HepG2 (cell line): Measurements from ENCODE around the gene KIAA1217. TPM values are rescaled to one million over a fixed set of nuclear protein-coding genes. Genes with fewer than 3 reads are reported as not detected.

ENCODE experiments used
- MAX ChIP-seq: IDR thresholded peaks from 2 replicates; pipeline ENCODE4 v1.6.1; 2012; ENCODE audit warnings: inconsistent platforms
- NR2F6 ChIP-seq, 2 experiments: IDR thresholded peaks; 2 replicates each; pipeline ENCODE4 v1.6.1; 2016; ENCODE audit warnings: antibody characterized with exemption in 1 of 2, mild to moderate bottlenecking in 1 of 2
- POLR2A ChIP-seq, 2 experiments: IDR thresholded peaks; 2 replicates each; pipeline ENCODE4 v1.6.1; 2011; ENCODE audit warnings: low read depth in 2 of 2, low read length in 2 of 2, mild to moderate bottlenecking in 1 of 2, moderate library complexity in 1 of 2; ENCODE audit not compliant: insufficient read depth in 1 of 2
- SOX5 ChIP-seq: IDR thresholded peaks from 2 replicates; pipeline ENCODE4 v1.6.1; 2016; ENCODE audit warnings: borderline replicate concordance
- TGIF2 ChIP-seq: IDR thresholded peaks from 2 replicates; pipeline ENCODE4 v1.6.1; 2016; ENCODE audit warnings: control low read depth, missing compliant biosample characterization
- YEATS4 ChIP-seq: sonication (generic); formaldehyde crosslinking; IDR thresholded peaks from 2 replicates; pipeline ENCODE4 v1.4.0; 2020; ENCODE audit warnings: missing genetic modification reagents, borderline replicate concordance
- ZIK1 ChIP-seq: sonication (generic); formaldehyde crosslinking; IDR thresholded peaks from 2 replicates; pipeline ENCODE4 v1.5.0; 2020; ENCODE audit warnings: mild to moderate bottlenecking, low read depth, missing genetic modification reagents, borderline replicate concordance
- ZNF556 ChIP-seq: sonication (generic); formaldehyde crosslinking; IDR thresholded peaks from 2 replicates; pipeline ENCODE4 v1.4.0; 2020; ENCODE audit warnings: mild to moderate bottlenecking, missing genetic modification reagents, borderline replicate concordance
- ZNF691 ChIP-seq: sonication (generic); formaldehyde crosslinking; IDR thresholded peaks from 2 replicates; pipeline ENCODE4 v1.4.0; 2020; ENCODE audit warnings: missing genetic modification reagents, low read depth, mild to moderate bottlenecking, borderline replicate concordance
- polyA plus RNA-seq, 8 experiments: library from polyadenylated mRNA; depleted of rRNA in 3 of 8; stranded (reverse) in 7 of 8; unstranded in 1 of 8; fragments of >200 nt; fragmentation: Illumina TruSeq in 4 of 8; extraction: Trizol in 4 of 8; gene quantifications; 2 replicates each; pipeline versions ENCODE4 v1.2.1 to v1.2.3, GENCODE V29; 2011 to 2016; ENCODE audit warnings: low read depth in 4 of 8, missing spikeins in 1 of 8, mixed read lengths in 1 of 8; ENCODE audit not compliant: insufficient read depth in 1 of 8
- total RNA-seq, 5 experiments: library from RNA; depleted of rRNA; stranded (reverse); fragments of >200 nt; fragmentation: Illumina TruSeq; extraction: Trizol; gene quantifications; 2 replicates each; pipeline ENCODE4 v1.2.3, GENCODE V29; 2016; ENCODE audit warnings: low read depth in 1 of 5
- TF ChIP-seq, protein P1 (sequence below): sonication (generic); formaldehyde crosslinking; IDR thresholded peaks from 2 replicates; pipeline ENCODE4 v1.5.0; 2020; ENCODE audit warnings: mild to moderate bottlenecking, missing genetic modification reagents, borderline replicate concordance
- TF ChIP-seq, protein P2 (sequence below): sonication (generic); formaldehyde crosslinking; IDR thresholded peaks from 2 replicates; pipeline ENCODE4 v1.4.0; 2020; ENCODE audit warnings: missing genetic modification reagents
- TF ChIP-seq, protein P3 (sequence below): sonication (generic); formaldehyde crosslinking; IDR thresholded peaks from 2 replicates; pipeline ENCODE4 v1.5.0; 2020; ENCODE audit warnings: mild to moderate bottlenecking, missing genetic modification reagents
- TF ChIP-seq, protein P4 (sequence below): sonication (generic); formaldehyde crosslinking; IDR thresholded peaks from 2 replicates; pipeline ENCODE4 v1.9.0; 2021; ENCODE audit warnings: mild to moderate bottlenecking, missing genetic modification reagents
- TF ChIP-seq, protein P5 (sequence below): IDR thresholded peaks from 2 replicates; pipeline ENCODE4 v1.6.1; 2012; ENCODE audit warnings: low read depth, low read length, improper control_type of control experiment

KIAA1217 gene
- total and polyA plus RNA-seq, 2 of the 13 experiments (the other 11 are each of a cell fraction or from before 2014, with no cell fraction given), result 4.6 to 10.9 TPM

- peak; percentile 35; the same call in 1 of the 2 replicates for TF ChIP-seq SOX5 (CRISPR knock-in tag)
- TF ChIP-seq, protein P1, sequence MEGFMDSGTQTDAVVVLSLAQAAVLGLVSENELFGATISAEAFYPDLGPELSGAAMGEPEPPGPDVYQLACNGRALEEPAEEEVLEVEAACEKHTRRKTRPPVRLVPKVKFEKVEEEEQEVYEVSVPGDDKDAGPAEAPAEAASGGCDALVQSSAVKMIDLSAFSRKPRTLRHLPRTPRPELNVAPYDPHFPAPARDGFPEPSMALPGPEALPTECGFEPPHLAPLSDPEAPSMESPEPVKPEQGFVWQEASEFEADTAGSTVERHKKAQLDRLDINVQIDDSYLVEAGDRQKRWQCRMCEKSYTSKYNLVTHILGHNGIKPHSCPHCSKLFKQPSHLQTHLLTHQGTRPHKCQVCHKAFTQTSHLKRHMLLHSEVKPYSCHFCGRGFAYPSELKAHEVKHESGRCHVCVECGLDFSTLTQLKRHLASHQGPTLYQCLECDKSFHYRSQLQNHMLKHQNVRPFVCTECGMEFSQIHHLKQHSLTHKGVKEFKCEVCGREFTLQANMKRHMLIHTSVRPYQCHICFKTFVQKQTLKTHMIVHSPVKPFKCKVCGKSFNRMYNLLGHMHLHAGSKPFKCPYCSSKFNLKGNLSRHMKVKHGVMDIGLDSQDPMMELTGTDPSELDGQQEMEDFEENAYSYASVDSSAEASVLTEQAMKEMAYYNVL (CRISPR knock-in tag), result peak; percentile 77; the same call in 1 of the 2 replicates
- peak in 1 of 2 experiments; percentile 45; a peak in 1 of 4 replicates for TF ChIP-seq POLR2A (IDR thresholded peaks at IDR 0.05; ENCODE audit: insufficient read depth in 1 of 2, low read depth in 2 of 2, low read length in 2 of 2)
- 0 out of 2 replicates have a peak, but pooled peaks have one; percentile 20 for TF ChIP-seq NR2F6 (IDR thresholded peaks at IDR 0.05)
- TF ChIP-seq NR2F6 (CRISPR knock-in tag; IDR thresholded peaks at IDR 0.05), result no peak
- 0 out of 2 replicates have a peak, but pooled peaks have one; percentile 28 for TF ChIP-seq ZNF691 (CRISPR knock-in tag)
- TF ChIP-seq, protein P2, sequence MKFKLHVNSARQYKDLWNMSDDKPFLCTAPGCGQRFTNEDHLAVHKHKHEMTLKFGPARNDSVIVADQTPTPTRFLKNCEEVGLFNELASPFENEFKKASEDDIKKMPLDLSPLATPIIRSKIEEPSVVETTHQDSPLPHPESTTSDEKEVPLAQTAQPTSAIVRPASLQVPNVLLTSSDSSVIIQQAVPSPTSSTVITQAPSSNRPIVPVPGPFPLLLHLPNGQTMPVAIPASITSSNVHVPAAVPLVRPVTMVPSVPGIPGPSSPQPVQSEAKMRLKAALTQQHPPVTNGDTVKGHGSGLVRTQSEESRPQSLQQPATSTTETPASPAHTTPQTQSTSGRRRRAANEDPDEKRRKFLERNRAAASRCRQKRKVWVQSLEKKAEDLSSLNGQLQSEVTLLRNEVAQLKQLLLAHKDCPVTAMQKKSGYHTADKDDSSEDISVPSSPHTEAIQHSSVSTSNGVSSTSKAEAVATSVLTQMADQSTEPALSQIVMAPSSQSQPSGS, result no peak
- TF ChIP-seq ZIK1 (CRISPR knock-in tag), result no peak
- 0 out of 2 replicates have a peak, but pooled peaks have one; percentile 47 for TF ChIP-seq ZNF556 (CRISPR knock-in tag)
- TF ChIP-seq TGIF2 (CRISPR knock-in tag), result no peak
- TF ChIP-seq, protein P3, sequence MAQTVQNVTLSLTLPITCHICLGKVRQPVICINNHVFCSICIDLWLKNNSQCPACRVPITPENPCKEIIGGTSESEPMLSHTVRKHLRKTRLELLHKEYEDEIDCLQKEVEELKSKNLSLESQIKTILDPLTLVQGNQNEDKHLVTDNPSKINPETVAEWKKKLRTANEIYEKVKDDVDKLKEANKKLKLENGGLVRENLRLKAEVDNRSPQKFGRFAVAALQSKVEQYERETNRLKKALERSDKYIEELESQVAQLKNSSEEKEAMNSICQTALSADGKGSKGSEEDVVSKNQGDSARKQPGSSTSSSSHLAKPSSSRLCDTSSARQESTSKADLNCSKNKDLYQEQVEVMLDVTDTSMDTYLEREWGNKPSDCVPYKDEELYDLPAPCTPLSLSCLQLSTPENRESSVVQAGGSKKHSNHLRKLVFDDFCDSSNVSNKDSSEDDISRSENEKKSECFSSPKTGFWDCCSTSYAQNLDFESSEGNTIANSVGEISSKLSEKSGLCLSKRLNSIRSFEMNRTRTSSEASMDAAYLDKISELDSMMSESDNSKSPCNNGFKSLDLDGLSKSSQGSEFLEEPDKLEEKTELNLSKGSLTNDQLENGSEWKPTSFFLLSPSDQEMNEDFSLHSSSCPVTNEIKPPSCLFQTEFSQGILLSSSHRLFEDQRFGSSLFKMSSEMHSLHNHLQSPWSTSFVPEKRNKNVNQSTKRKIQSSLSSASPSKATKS (CRISPR knock-in tag), result no peak
- TF ChIP-seq, protein P4, sequence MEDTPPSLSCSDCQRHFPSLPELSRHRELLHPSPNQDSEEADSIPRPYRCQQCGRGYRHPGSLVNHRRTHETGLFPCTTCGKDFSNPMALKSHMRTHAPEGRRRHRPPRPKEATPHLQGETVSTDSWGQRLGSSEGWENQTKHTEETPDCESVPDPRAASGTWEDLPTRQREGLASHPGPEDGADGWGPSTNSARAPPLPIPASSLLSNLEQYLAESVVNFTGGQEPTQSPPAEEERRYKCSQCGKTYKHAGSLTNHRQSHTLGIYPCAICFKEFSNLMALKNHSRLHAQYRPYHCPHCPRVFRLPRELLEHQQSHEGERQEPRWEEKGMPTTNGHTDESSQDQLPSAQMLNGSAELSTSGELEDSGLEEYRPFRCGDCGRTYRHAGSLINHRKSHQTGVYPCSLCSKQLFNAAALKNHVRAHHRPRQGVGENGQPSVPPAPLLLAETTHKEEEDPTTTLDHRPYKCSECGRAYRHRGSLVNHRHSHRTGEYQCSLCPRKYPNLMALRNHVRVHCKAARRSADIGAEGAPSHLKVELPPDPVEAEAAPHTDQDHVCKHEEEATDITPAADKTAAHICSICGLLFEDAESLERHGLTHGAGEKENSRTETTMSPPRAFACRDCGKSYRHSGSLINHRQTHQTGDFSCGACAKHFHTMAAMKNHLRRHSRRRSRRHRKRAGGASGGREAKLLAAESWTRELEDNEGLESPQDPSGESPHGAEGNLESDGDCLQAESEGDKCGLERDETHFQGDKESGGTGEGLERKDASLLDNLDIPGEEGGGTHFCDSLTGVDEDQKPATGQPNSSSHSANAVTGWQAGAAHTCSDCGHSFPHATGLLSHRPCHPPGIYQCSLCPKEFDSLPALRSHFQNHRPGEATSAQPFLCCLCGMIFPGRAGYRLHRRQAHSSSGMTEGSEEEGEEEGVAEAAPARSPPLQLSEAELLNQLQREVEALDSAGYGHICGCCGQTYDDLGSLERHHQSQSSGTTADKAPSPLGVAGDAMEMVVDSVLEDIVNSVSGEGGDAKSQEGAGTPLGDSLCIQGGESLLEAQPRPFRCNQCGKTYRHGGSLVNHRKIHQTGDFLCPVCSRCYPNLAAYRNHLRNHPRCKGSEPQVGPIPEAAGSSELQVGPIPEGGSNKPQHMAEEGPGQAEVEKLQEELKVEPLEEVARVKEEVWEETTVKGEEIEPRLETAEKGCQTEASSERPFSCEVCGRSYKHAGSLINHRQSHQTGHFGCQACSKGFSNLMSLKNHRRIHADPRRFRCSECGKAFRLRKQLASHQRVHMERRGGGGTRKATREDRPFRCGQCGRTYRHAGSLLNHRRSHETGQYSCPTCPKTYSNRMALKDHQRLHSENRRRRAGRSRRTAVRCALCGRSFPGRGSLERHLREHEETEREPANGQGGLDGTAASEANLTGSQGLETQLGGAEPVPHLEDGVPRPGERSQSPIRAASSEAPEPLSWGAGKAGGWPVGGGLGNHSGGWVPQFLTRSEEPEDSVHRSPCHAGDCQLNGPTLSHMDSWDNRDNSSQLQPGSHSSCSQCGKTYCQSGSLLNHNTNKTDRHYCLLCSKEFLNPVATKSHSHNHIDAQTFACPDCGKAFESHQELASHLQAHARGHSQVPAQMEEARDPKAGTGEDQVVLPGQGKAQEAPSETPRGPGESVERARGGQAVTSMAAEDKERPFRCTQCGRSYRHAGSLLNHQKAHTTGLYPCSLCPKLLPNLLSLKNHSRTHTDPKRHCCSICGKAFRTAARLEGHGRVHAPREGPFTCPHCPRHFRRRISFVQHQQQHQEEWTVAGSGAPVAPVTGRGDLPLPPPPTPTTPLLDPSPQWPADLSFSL, result no peak
- TF ChIP-seq YEATS4 (CRISPR knock-in tag), result no peak
- TF ChIP-seq MAX, result no peak
- TF ChIP-seq, protein P5, sequence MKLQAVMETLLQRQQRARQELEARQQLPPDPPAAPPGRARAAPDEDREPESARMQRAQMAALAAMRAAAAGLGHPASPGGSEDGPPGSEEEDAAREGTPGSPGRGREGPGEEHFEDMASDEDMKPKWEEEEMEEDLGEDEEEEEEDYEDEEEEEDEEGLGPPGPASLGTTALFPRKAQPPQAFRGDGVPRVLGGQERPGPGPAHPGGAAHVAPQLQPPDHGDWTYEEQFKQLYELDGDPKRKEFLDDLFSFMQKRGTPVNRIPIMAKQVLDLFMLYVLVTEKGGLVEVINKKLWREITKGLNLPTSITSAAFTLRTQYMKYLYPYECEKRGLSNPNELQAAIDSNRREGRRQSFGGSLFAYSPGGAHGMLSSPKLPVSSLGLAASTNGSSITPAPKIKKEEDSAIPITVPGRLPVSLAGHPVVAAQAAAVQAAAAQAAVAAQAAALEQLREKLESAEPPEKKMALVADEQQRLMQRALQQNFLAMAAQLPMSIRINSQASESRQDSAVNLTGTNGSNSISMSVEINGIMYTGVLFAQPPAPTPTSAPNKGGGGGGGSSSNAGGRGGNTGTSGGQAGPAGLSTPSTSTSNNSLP, result 0 out of 2 replicates have a peak, but pooled peaks have one; percentile 25
Observed at GRCh38 chr10:24202181-24202570, 6.8 kb upstream of the KIAA1217 start (continued).
